Neural progenitor cell (in vitro differentiated cells): Measurements from ENCODE around the gene CDK1.

Source experiments
- EZH2 ChIP-seq: fragments of 200-600 bp; sonication (generic); IDR thresholded peaks from 2 replicates; pipeline ENCODE4 v1.6.1; 2017; ENCODE audit warnings: antibody characterized with exemption, mild to moderate bottlenecking, moderate library complexity
- EZH2phosphoT487 ChIP-seq: fragments of 200-600 bp; sonication (generic); IDR thresholded peaks from 2 replicates; pipeline ENCODE4 v1.6.1; 2017; ENCODE audit warnings: antibody characterized with exemption
- TF ChIP-seq, protein P1 (sequence below): fragments of 200-600 bp; sonication (generic); IDR thresholded peaks from 2 replicates; pipeline ENCODE4 v1.5.1; 2017; ENCODE audit warnings: antibody characterized with exemption, mild to moderate bottlenecking

DNA sequence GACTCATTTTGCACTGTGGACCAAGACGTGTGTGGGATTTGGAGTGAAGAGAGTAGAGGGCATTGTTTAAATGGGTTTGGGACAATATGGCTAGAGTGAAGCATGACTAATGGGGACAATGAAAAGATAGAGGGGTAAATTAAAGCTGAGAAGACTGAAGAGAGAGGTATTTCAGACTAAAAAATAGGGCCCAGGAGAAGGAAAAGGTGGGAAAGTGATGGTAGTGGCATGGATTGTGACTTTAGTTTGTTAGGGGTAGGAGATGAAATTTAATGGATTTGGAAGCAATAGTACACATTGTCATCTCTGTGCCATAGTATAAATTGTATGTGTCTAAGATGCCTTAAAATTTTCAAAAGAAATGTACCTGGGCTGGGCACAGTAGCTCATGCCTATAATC lies 18.2 kb downstream of the CDK1 start:
- TF ChIP-seq, protein P1, sequence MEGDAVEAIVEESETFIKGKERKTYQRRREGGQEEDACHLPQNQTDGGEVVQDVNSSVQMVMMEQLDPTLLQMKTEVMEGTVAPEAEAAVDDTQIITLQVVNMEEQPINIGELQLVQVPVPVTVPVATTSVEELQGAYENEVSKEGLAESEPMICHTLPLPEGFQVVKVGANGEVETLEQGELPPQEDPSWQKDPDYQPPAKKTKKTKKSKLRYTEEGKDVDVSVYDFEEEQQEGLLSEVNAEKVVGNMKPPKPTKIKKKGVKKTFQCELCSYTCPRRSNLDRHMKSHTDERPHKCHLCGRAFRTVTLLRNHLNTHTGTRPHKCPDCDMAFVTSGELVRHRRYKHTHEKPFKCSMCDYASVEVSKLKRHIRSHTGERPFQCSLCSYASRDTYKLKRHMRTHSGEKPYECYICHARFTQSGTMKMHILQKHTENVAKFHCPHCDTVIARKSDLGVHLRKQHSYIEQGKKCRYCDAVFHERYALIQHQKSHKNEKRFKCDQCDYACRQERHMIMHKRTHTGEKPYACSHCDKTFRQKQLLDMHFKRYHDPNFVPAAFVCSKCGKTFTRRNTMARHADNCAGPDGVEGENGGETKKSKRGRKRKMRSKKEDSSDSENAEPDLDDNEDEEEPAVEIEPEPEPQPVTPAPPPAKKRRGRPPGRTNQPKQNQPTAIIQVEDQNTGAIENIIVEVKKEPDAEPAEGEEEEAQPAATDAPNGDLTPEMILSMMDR = no peak
- TF ChIP-seq EZH2 (no peak), EZH2phosphoT487 (no peak)
